ENCODE results near the gene ADD2. TPM values are rescaled to one million over a fixed set of nuclear protein-coding genes. Genes with fewer than 3 reads are reported as not detected.

The ADD2 gene
- polyA plus RNA-seq, 1 experiment: 0.12 TPM

DNA sequence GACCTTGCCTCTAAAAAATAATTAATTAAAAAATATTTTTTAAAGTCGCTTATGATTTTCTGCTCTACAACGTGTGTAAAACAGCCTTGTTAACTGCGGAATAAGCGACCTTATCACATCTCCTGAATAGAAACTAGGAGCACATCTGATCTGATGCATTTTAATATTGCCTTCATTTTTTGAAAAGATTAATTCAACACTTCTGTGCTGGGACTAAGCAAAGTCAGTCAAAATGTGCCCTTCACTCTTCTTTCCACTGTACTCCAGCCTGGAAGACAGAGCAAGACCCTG is 39.8 kb upstream of the ADD2 start:
- no peak overlapping the region for H3K27ac ChIP-seq (ENCODE audit: low read depth, low read length)
- no peak for DNase-seq (ENCODE audit: low read depth, low spot score)
- ChIA-PET CTCF (no interaction called here), POLR2A (no interaction called here)
- peaks cover 3% of the 10 kb centered on the region; the same call in 1 of the 2 replicates for H3K9me3 ChIP-seq (ENCODE audit: control insufficient read depth, insufficient read depth, low read length)
- H3K27me3 ChIP-seq (ENCODE audit: control insufficient read depth, insufficient read depth, low read length): no peaks in the 10 kb centered on the region
- H3K4me3 ChIP-seq (ENCODE audit: low read depth, low read length): no peak overlapping the region
- TF ChIP-seq, protein P1, sequence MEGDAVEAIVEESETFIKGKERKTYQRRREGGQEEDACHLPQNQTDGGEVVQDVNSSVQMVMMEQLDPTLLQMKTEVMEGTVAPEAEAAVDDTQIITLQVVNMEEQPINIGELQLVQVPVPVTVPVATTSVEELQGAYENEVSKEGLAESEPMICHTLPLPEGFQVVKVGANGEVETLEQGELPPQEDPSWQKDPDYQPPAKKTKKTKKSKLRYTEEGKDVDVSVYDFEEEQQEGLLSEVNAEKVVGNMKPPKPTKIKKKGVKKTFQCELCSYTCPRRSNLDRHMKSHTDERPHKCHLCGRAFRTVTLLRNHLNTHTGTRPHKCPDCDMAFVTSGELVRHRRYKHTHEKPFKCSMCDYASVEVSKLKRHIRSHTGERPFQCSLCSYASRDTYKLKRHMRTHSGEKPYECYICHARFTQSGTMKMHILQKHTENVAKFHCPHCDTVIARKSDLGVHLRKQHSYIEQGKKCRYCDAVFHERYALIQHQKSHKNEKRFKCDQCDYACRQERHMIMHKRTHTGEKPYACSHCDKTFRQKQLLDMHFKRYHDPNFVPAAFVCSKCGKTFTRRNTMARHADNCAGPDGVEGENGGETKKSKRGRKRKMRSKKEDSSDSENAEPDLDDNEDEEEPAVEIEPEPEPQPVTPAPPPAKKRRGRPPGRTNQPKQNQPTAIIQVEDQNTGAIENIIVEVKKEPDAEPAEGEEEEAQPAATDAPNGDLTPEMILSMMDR (IDR thresholded peaks at IDR 0.05; ENCODE audit: low read depth, low read length): no peak

DNA sequence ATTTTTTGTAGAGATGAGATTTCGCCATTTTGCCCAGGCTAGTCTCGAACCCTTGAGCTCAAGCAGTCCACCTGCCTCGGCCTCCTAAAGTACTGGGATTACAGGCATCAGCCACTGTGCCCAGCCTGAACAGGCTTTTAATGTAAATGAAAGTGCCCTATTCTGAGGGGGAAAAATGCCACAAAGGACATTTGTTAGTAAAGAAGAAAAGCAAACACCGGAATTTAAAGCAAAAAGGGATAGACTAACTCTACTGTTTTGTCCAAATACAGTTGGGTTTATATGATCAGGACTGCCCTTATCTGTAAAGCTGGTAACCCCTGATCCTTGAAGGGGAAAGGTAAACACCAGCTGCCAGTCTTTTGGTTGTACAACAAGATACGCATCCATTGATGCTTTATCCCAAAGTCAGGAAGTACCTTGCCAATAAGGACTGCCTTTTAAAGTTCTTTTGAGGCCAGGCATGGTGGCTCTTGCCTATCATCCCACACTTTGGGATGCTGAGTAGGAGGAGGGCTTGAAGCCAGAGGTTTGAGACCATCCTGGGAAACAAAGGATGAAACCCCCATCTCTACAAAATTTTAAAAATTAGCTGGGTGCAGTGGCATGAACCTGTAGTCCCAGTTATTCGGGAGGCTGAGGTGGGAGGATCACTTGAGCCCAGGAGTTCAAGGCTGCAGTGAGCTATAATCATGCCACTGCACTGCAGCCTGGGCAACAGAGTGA is 39.3 kb upstream of the ADD2 start:
- CTCF ChIA-PET: no interaction called here
- Histone ChIP-seq H3K9me3 (ENCODE audit: control insufficient read depth, insufficient read depth, low read length) (peaks cover 3% of the 10 kb centered on the region; the same call in 1 of the 2 replicates), H3K27me3 (ENCODE audit: control insufficient read depth, insufficient read depth, low read length) (no peaks in the 10 kb centered on the region), H3K27ac (ENCODE audit: low read depth, low read length) (no peak overlapping the region), H3K4me3 (ENCODE audit: low read depth, low read length) (no peak overlapping the region)
- no peak for DNase-seq (ENCODE audit: low read depth, low spot score)
- TF ChIP-seq, protein P1 (IDR thresholded peaks at IDR 0.05; ENCODE audit: low read depth, low read length): no peak
- POLR2A ChIA-PET: no interaction called here

DNA sequence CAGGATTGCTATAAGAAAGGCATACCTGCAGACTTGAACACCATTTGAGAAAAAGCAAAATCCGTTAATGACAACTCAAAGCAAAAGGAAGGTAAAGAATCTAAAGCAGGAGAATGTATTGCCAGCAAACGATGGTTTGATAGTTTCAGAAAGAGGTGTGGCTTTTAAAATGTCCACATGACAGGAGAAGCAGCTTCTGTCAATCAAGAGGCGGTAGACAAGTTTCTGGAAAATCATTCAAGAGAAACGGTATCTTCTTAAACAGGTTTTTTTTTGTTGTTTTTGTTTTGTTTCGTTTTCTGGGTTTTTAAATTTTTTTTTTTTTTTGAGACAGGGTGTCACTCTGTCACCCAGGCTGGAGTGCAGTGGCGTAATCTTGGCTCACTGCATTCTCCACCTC is 38.6 kb upstream of the ADD2 start:
- ChIA-PET POLR2A (no interaction called here), CTCF (no interaction called here)
- no peak for DNase-seq (ENCODE audit: low read depth, low spot score)

DNA sequence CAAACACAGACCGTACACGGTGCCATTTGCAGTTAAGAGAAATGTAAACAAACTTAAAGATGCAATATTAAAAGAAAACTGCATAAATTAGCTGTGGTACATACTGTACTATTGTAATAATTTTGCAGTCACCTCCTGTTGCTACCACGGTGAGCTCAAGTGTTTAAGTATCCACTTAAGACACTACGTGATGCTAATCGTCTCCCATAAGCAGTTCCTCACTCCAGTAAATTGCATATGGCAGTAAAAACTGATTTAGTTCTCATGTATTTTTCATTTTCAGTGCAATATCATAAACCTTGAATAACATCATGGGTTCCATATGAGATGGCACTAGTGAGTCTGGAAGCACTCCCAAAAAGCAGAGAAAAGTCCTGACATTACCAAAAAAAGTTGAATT is 38.0 kb upstream of the ADD2 start:
- TF ChIP-seq, protein P1 (IDR thresholded peaks at IDR 0.05; ENCODE audit: low read depth, low read length): no peak
- Histone ChIP-seq H3K4me3 (ENCODE audit: low read depth, low read length) (no peak overlapping the region), H3K27me3 (ENCODE audit: control insufficient read depth, insufficient read depth, low read length) (no peaks in the 10 kb centered on the region), H3K9me3 (ENCODE audit: control insufficient read depth, insufficient read depth, low read length) (peaks cover 3% of the 10 kb centered on the region; the same call in 1 of the 2 replicates), H3K27ac (ENCODE audit: low read depth, low read length) (no peak overlapping the region)
- CTCF ChIA-PET: no interaction called here
- POLR2A ChIA-PET: no interaction called here
- no peak for DNase-seq (ENCODE audit: low read depth, low spot score)

More for the DNA sequence above, 38.6 kb upstream of the ADD2 start:
- no peaks in the 10 kb centered on the region for H3K27me3 ChIP-seq (ENCODE audit: control insufficient read depth, insufficient read depth, low read length)
- H3K9me3 ChIP-seq (ENCODE audit: control insufficient read depth, insufficient read depth, low read length): peaks cover 3% of the 10 kb centered on the region; the same call in 1 of the 2 replicates
- H3K27ac ChIP-seq (ENCODE audit: low read depth, low read length): no peak overlapping the region
- H3K4me3 ChIP-seq (ENCODE audit: low read depth, low read length): no peak overlapping the region
- TF ChIP-seq, protein P1 (IDR thresholded peaks at IDR 0.05; ENCODE audit: low read depth, low read length): no peak

DNA sequence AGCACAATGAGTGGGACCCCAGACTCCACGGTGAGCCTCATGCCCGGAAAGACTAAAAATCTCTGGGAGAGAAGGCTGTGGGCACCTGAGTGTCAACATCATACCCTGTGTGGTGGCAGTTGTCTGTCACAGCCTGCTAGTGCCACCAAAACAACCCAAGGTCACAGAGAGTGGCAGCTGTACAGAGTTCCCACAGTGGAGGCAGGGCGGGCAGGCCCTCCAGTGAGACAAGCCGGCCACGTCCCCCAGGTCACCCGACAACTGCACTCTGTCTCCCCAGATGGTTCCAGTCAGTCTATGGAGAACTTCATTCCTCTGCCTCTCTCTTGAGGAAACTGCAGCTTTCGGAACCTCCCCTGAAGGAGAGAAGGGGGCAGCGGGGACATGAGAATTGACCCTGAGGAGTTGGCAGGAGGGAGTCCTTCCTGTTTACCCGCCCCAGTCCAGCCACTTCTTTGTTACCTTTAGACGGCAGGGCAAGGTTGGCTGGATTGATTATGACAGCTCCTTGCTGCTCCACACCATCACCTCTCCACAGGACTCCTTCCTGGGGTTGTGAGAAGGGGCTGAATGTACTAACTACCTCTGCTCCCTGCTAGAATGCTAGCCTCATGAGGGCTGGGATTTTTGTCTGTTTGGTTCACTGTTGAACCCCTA is 33.7 kb upstream of the ADD2 start:
- Histone ChIP-seq H3K4me3 (ENCODE audit: low read depth, low read length) (no peak overlapping the region), H3K27me3 (ENCODE audit: control insufficient read depth, insufficient read depth, low read length) (no peaks in the 10 kb centered on the region), H3K27ac (ENCODE audit: low read depth, low read length) (no peak overlapping the region), H3K9me3 (ENCODE audit: control insufficient read depth, insufficient read depth, low read length) (peaks cover 3% of the 10 kb centered on the region; the same call in 1 of the 2 replicates)
- POLR2A ChIA-PET: no interaction called here
- TF ChIP-seq, protein P1 (IDR thresholded peaks at IDR 0.05; ENCODE audit: low read depth, low read length): no peak
- CTCF ChIA-PET: no interaction called here
- no peak for DNase-seq (ENCODE audit: low read depth, low spot score)
